Bronchus fibroblast of lung (primary cell): ENCODE results near the gene ALDH1A2. TPM values are rescaled to one million over a fixed set of nuclear protein-coding genes. Genes with fewer than 3 reads are reported as not detected.

Source experiments
- total RNA-seq: library from RNA; depleted of rRNA; stranded (reverse); fragments of >200 nt; gene quantifications from 2 replicates; pipeline ENCODE4 v1.2.3, GENCODE V29; 2015

Gene ALDH1A2
- 0.30 and 0.84 TPM in 2 replicates for total RNA-seq

GRCh38 chr15:58065445-58066041, at the start of gene ALDH1A2:
ALDH1A2 (minus strand) TSS chr15:58065711; CDS start chr15:58065650, 61 bp downstream.

Other genes with a start within 250 kb of the ALDH1A2 start
- not detected in 2 replicates for gene AQP9, start 72.7 kb upstream of the ALDH1A2 start, total RNA-seq